ENCODE measurements around the gene MSMP. TPM values are rescaled to one million over a fixed set of nuclear protein-coding genes. Genes with fewer than 3 reads are reported as not detected.

The MSMP gene, protein sequence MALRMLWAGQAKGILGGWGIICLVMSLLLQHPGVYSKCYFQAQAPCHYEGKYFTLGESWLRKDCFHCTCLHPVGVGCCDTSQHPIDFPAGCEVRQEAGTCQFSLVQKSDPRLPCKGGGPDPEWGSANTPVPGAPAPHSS
- 3.9 TPM in 2 replicates for total RNA-seq
- total RNA-seq (2013), result 0.61 TPM
- polyA plus RNA-seq, result 1.6 and 2.3 TPM in 2 replicates
- polyA minus RNA-seq, result 1.8 TPM in 1 of 2 replicates, not detected in the other

DNA sequence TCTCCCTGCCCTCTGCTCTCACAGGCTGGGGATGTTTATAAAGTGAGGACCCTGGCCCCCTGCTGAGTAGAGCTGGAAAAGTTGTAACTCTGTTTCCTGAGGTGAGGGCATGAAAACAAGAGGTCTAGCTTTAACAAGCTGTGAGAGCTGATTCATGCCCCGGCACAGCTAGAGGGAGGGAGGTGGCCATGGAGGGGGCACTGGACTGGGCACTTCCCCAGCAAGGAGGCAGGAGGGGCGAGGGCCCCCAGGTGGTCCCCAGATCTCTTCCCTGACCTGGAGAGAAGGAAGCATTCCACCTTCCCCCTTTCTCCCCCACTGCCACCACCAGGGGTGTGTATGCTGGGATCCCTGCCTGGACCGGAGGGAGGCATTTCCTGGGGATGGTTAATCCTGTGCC is at the start of gene MSMP:
MSMP (minus strand) TSS at position 13 of the 400 bp plus-strand sequence. CDS start 147 bp downstream, outside the sequence.
- Histone ChIP-seq H3K4me2 (replicated peaks; ENCODE audit: low read depth, low read length, poor library complexity, severe bottlenecking) (no peak within 1 kb of the TSS), H3K4me1 (ENCODE audit: control insufficient read depth in 2 of 2, insufficient read depth in 2 of 2, low read length in 2 of 2) (peaks cover 43 to 52% of the 10 kb centered on the region in 2 donors), H3K9ac (ENCODE audit: low read length) (no peak within 1 kb of the TSS), H3K27ac (ENCODE audit: low read length in 2 of 2) (peak within 1 kb of the TSS in 1 of 2 donors; percentile 94), H3K27me3 (replicated peaks in 1 of 4; ENCODE audit: control extremely low read depth in 1 of 4, control insufficient read depth in 3 of 4, insufficient read depth in 4 of 4, low read length in 3 of 4) (no peaks in the 10 kb centered on the region), H3K9me3 (ENCODE audit: control extremely low read depth in 1 of 3, control insufficient read depth in 2 of 3, insufficient read depth in 1 of 3, low read length in 2 of 3) (no peaks in the 10 kb centered on the region), H2AFZ (ENCODE audit: insufficient read depth, low read depth, low read length, poor library complexity, severe bottlenecking) (no peak within 1 kb of the TSS), H3K79me2 (ENCODE audit: control insufficient read depth, insufficient read depth, low read length) (peaks cover 80% of the 10 kb centered on the region), H4K20me1 (ENCODE audit: control insufficient read depth, insufficient read depth, low read length, poor library complexity, severe bottlenecking) (no peaks in the 10 kb centered on the region), H3K4me3 (ENCODE audit: control extremely low read depth in 1 of 5, extremely low read depth in 1 of 5, insufficient read depth in 1 of 5, low read depth in 2 of 5, low read length in 4 of 5) (no peak within 1 kb of the TSS), H3K36me3 (replicated peaks in 1 of 2; ENCODE audit: control extremely low read depth in 1 of 2, control insufficient read depth in 1 of 2, extremely low read depth in 1 of 2, insufficient read depth in 2 of 2, low read length in 1 of 2) (peaks cover 2 to 38% of the 10 kb centered on the region in 2 experiments)
- Mint-ChIP-seq H3K4me3 (peak within 1 kb of the TSS; percentile 93), H3K4me1 (peaks cover 59% of the 10 kb centered on the region), H3K27me3 (no peaks in the 10 kb centered on the region), H3K27ac (peak within 1 kb of the TSS; percentile 97), H3K9me3 (ENCODE audit: insufficient read depth) (no peaks in the 10 kb centered on the region)
- WGBS (ENCODE audit: insufficient coverage), result 100% methylated on average over 1 of the region's 3 CpGs
- DNase-seq (no peak), ATAC-seq (ENCODE audit: low read depth) (no peak)
- ChIA-PET POLR2A (interaction anchor here (0.8 kb wide), 1 partner anchor 22 kb away, joined by 5 read pairs; the partner anchor contains the start of genes CREB3 and TLN1), CTCF (interaction anchor here (0.8 to 7.7 kb wide), 5 partner anchors 8 to 275 kb away, joined by 3 to 56 read pairs (median 3); partner anchors contain the start of genes CREB3, GBA2, RGP1 and TLN1)
- TF ChIP-seq EZH2 (IDR thresholded peaks at IDR 0.05; ENCODE audit: borderline replicate concordance, insufficient read depth, low read depth, low read length, poor library complexity, severe bottlenecking), result no peak
- TF ChIP-seq, protein P1, sequence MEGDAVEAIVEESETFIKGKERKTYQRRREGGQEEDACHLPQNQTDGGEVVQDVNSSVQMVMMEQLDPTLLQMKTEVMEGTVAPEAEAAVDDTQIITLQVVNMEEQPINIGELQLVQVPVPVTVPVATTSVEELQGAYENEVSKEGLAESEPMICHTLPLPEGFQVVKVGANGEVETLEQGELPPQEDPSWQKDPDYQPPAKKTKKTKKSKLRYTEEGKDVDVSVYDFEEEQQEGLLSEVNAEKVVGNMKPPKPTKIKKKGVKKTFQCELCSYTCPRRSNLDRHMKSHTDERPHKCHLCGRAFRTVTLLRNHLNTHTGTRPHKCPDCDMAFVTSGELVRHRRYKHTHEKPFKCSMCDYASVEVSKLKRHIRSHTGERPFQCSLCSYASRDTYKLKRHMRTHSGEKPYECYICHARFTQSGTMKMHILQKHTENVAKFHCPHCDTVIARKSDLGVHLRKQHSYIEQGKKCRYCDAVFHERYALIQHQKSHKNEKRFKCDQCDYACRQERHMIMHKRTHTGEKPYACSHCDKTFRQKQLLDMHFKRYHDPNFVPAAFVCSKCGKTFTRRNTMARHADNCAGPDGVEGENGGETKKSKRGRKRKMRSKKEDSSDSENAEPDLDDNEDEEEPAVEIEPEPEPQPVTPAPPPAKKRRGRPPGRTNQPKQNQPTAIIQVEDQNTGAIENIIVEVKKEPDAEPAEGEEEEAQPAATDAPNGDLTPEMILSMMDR (IDR thresholded peaks at IDR 0.05), result no peak
- intact Hi-C loops (cut with micrococcal nuclease), result no loop called here
